GM21737 (cell line): Measurements from ENCODE around the gene CD200.
"Not testable (repeated sequence)": the region's sequence is repeated elsewhere in the genome, so short reads cannot be mapped to it uniquely, and the experiment has no call there.

Source experiments
- ATAC-seq: cut with Tn5 transposase; IDR thresholded peaks from one replicate; pipeline ENCODE4 v1.9.1; 2021; ENCODE audit warnings: mild to moderate bottlenecking, moderate library complexity; ENCODE audit not compliant: unreplicated experiment

CD200 gene

DNA sequence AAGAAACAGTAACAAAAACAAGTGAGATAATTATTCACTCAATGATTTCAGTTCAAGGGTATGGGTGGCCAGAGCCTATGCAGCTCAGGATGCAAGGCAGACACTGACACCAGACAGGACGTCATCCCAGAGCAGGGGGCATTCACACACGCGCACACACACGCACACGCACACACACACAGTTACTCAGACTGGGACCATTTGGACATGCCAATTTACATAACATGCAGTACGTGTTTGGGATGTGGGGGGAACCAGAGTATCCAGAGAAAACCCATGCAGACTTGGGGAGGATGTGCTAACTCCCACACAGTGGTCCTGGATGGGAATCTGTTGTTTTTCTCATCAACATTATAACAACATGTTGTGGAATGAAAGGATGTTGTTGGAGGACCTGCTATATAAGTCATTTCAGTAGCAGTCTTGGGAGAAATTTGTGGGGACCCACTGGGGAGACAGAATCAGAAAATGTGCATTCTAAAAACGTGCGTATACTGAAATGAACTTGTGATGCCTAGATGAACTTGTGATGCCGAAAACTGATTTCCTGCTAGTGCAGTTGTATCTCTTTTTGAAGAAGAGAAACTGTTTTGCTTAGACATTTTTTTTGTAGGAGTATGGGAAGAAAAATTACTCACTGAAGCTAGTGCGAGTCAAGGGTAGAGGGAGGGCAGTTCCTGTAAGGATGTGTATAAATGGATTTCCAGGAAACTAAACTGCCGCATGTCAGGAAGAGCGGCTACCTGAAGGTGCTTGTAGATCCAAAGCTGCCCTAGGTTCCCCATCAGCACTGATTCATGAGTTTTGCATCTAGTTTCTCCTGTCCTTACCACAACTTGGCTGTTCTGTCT is 25.2 kb downstream of the CD200 start:
- no peak for ATAC-seq

- ATAC-seq = no peak
Measured at GRCh38 chr3:112360561-112360960, 27.6 kb downstream of the CD200 start.

DNA sequence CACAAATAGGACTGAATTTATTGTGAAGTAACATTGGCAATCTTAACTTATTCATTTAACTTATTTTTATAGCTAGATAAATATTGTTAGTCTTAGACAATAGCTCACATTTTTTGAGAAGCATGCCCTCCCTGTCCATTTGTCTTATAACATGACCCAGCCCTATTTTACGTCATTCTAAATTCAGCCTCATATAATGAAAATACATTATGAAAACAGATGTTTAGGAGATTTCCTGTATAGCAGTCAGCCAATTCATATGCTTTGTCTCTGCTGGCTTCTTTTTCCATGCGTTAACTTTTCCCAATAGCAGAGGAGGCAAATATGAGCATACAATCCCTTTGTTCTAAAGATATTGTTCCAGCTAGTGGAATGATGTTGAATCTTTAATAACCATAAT is 29.3 kb downstream of the CD200 start:
- no peak for ATAC-seq

DNA sequence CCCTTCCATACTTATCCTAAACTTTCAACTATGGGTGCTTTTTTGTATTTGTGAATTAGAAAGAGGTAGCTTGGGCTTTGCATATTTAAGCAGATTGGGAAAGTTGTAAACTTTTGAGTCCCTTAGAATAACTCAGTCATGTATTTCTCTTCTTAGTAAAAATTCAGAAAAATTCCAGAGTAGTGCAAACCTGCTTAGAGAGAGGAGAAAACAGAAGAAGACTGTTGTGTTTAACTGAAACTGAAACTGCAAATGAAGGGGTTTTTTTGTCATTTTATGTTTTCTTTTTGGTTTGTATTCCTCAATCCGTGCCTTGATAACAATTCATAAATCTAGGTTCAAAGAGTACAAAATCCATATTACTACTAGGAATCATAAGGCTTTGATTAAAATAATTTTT is 31.3 kb downstream of the CD200 start:
- ATAC-seq = no peak

DNA sequence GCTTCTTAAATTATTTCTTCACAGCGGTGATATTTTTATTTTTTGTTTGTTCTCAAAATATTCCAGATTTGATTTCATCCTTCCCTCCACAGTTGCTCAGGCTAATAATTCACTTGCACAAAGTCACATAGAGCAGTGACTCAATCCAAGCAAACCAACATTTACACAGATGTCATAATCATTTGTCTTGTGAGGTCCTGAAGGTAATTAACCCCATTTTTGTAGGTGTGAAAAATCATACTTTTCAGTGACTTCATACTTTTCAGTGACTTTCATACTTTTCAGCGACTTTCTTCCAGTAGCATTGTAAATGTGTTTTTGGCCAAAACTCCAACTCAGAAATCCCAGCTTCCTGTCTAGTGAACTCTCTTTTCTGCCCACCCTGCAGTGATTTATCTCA is 32.1 kb downstream of the CD200 start:
- ATAC-seq = no peak

DNA sequence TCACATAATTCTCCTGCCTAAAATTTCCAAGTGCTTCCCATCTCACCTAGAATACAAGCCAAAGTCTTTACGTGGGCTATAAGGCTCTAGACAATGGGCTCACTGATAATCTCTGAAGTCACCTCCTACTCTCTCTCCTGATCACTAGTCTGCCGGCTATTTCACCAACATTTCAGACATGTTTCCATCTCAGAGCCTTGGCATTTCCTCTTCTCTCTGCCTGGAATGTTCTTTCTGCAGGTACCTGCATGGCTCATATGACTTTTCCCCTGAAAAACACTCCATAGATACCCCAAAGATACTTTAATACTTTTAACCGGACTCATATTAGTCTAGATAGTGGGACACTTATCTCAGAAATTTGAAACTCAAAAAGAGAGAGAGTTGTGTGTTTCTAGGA is 32.7 kb downstream of the CD200 start:
- no peak for ATAC-seq

DNA sequence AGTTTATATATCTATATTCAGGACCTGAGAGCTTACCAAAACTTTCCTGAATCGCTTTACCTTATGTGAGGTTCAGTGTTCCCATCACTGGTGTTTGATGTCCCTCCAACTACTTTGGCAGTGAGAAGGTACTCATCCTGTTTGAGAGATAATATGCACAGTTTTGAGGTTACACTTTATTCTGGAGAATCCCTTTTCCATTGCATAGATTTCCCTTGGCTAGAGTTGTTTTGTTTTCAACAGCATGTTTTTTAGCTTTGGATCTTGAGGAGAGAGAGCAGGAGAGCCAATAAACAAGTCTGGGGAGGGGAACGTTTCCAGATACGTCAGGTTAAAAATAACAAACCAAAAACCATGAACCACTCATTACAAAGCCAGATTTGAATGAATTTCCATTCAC is 33.6 kb downstream of the CD200 start:
- no peak for ATAC-seq

DNA sequence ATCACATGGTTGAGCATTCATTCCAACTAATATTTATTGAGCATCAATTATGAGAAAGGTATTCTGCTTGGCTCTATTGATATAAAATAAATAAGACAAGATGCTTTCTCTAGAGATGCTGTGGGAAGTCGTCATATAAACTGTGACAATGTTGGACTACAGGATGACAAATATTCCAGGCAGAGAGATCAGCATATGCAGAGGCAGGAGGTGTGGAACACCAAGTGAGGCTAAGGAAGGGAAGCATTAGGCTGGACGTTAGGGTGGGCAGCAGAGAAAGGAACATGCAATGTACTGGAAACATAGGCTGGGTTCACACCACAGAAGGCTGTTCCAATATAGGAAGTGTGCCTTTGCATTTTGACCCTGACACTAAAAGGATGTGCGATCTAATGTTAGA is 38.6 kb downstream of the CD200 start:
- no peak for ATAC-seq

- ATAC-seq = no peak
Measured at GRCh38 chr3:112372396-112372795, 39.4 kb downstream of the CD200 start.

- no peak for ATAC-seq
Measured at GRCh38 chr3:112373476-112373875, 40.5 kb downstream of the CD200 start.

DNA sequence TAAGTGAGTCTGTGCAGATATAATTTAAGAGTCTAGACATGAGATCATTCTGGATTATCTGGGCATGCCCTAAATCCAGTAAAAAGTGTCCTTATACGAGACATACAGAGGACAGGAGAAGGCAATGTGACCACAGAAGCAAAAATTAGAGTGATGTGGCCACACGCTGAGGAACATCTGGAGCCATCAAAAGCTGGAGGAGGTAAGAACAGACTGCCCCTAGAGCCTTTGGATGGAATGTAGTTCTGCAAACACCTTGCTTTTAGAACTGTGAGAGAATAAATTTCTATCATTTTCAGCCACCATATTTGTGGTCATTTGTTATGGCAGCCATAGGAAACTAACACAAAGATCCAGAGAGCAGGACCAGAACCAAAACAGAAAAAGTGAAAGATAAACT is 41.0 kb downstream of the CD200 start:
- no peak for ATAC-seq

- no peak for ATAC-seq
Measured at GRCh38 chr3:112374333-112374734, 41.4 kb downstream of the CD200 start.

GRCh38 chr3:112375117-112375516 is 42.2 kb downstream of the CD200 start:
- ATAC-seq = no peak

DNA sequence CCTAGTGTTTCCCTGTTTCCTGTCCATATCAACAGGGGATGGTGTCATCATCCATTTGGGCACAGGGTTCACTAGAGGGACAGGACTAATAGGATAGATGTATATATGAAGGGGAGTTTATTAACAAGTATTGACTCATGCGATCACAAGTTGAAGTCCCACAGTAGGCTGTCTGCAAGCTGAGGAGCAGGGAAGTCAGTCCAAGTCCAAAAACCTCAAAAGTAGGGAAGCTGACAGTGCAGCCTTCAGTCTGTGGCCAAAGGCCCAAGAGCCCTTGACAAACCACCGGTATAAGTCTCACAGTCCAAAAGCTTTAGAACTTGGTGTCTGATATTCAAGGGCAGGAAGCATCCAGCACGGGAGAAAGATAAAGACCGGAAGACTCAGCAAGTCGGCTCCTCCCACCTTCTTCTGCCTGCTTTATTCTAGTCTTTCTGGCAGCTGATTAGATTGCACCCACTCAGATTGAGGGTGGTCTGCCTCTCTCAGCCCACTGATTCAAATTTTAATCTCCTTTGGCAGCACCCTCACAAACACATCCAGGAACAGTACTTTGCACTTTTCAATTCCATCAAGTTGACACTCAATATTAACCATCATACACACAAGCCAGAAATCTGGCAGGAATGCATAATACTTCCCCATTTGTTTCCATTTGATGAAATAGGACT is 43.4 kb downstream of the CD200 start:
- ATAC-seq = no peak

- no peak for ATAC-seq
Measured at GRCh38 chr3:112376992-112377391, 44.0 kb downstream of the CD200 start.

GRCh38 chr3:112377568-112378071 is 44.7 kb downstream of the CD200 start:
- no peak for ATAC-seq

DNA sequence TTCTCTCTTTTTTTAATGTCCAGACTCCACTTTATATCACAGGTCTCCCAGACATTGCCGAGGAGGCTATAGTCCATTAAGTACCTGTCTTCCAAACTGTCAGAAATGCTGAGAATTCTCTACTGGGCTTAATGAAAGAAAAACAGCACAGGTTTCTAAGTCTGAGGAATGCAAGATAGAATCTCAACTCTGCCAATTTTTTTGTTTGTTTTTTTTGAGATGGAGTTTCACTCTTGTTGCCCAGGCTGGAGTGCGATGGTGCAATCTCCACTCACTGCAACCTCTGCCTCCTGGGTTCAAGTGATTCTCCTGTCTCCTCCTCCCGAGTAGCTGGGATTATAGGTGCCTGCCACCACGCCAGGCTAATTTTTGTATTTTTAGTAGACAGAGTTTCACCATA is 45.4 kb downstream of the CD200 start:
- not testable (repeated sequence) for ATAC-seq

DNA sequence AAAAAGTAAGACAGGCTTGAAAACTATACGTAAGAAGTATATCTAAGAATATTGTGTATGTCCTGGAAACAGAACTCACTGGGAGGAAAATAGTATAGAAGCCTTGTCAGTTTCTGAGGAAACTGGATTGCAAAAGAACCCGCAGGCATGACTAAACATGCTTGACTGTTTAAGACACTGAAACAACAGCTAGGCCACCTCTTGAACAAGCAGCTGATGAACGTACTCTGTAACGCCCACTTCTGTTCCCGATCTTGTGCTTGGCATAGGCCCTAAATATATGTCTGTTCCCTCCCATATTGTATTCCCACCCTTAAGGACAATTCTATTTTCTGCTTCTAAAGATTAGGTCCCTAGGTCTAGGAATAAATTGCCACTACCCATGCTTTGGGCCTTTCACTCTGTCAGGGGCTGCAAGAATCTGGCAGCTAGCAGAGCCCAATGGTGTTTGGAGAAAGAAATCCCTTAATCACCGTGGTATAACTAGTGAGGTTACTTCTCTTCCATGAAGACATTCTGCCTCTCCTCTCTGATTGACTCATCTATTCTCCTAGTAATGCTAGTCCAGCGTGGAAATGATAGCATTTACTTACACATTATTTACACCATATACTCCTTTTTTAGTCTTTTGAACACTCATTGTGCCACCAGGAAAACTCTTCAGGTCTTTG is 46.2 kb downstream of the CD200 start:
- ATAC-seq = no peak

DNA sequence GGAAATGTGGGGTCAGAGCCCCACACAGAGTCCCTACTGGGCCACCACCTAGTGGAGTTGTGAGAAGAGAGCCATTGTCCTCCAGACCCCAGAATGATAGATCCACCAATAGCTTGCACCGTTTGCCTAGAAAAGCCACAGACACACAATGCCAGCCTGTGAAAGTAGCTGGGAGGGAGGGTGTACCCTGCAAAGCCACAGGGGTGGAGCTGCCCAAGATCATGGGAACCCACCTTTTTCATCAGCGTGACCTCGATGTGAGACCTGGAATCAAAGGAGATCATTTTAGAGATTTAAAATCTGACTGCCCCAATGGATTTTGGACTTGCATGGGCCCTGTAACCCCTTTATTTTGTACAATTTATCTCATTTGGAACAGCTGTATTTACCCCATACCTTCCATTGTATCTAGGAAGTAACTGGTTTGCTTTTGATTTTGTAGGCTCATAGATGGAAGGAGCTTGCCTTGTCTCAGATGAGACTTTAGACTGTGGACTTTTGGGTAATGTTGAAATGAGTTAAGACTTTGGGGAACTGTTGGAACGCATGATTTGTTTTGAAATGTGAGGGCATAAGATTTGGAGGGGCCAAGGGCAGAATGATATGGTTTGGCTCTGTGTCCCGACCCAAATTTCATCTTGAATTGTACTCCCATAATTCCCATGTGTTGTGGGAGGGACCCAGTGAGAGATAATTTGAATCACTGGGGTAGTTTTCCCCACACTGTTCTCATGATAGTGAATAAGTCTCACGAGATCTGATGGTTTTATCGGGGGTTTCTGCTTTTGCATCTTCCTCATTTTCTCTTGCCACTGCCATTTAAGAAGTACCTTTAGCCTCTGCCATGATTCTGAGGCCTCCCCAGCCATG is 49.0 kb downstream of the CD200 start:
- ATAC-seq = no peak

DNA sequence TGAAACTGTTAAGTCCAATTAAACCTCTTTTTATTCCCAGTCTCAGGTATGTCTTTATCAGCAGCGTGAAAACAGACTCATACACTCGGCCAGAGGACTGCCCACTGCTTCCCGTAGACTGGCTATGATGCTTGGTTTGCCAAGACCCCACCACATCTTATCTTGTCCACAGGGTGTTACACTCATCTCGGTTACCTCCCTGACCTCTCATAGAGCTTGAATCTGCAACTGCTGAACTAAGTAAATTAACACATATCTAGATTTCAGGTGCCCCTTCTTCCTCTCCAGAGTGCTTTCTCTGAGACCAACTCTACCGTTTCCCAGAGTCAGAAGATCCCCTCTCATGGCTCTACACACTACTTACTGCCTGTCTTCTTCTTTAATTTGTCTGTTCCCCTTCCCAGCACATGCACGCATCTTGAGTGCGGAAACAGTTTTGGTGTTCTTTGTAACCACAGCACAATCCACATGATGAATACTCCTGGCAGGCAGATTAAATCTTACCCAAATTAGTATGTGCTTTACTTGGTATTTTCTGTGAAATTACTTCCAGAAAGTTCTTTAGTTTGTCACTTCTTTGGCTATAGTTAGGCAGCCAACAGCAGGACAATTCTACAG is 49.7 kb downstream of the CD200 start:
- ATAC-seq = no peak
